ENCODE measurements around the gene RBM20. TPM values are rescaled to one million over a fixed set of nuclear protein-coding genes. Genes with fewer than 3 reads are reported as not detected.

RBM20 gene
- total RNA-seq, 2 donors from 2014 or later: 51.7 to 59.9 TPM

DNA sequence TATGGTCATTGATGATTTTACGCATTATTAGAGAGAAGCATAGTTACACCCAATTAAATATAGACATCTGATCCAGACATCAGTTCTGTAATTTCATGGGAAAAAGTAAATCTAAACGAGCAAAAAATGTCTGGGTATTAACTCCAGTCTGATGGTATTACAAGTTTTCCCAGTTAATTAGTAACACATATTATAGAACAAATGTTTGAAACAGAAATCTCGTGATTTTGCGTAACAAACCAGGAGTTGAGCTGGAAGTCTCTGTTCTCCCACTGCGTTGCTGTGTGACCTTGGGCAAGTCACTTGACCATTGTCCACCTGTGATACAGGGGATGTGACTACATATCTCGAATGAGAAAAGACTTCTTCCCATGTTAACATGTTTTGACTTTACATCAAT, 43.3 kb downstream of the RBM20 start:
- H3K27ac ChIP-seq: peak overlapping the region; percentile 74 to 90

DNA sequence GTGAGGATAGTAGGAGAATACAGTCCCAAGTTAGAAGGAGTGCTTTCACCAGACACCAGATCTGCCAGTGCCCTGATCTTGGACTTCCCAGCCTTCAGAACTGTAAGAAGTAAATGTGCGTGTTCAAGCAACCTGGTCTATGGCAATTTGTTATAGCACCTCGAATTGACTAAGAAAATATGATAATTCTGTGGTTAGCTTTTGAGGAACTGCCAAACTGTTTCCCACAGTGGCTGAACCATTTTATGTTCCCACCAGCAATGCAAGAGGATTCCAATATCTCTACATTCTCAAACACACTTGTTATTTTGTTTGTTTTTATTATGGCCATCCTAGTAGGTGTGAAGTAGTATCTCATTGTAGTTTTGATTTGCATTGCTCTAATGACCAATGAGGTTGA, 47.0 kb downstream of the RBM20 start:
- Histone ChIP-seq H3K36me3 (no peaks in the 10 kb centered on the region), H3K9me3 (peaks cover 0 to 15% of the 10 kb centered on the region in 2 donors), H3K27ac (peak overlapping the region in 1 of 2 donors; percentile 90), H3K27me3 (no peaks in the 10 kb centered on the region), H3K4me3 (no peak overlapping the region), H3K4me1 (peaks cover 0 to 9% of the 10 kb centered on the region in 2 donors)
- TF ChIP-seq, protein P1, sequence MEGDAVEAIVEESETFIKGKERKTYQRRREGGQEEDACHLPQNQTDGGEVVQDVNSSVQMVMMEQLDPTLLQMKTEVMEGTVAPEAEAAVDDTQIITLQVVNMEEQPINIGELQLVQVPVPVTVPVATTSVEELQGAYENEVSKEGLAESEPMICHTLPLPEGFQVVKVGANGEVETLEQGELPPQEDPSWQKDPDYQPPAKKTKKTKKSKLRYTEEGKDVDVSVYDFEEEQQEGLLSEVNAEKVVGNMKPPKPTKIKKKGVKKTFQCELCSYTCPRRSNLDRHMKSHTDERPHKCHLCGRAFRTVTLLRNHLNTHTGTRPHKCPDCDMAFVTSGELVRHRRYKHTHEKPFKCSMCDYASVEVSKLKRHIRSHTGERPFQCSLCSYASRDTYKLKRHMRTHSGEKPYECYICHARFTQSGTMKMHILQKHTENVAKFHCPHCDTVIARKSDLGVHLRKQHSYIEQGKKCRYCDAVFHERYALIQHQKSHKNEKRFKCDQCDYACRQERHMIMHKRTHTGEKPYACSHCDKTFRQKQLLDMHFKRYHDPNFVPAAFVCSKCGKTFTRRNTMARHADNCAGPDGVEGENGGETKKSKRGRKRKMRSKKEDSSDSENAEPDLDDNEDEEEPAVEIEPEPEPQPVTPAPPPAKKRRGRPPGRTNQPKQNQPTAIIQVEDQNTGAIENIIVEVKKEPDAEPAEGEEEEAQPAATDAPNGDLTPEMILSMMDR (IDR thresholded peaks at IDR 0.05): no peak
- no peak for DNase-seq (ENCODE audit: low spot score)

More for the DNA sequence above, 43.3 kb downstream of the RBM20 start:
- no peak overlapping the region for H3K4me3 ChIP-seq
- peaks cover 0 to 8% of the 10 kb centered on the region in 2 donors for H3K9me3 ChIP-seq
- peaks cover 0 to 20% of the 10 kb centered on the region in 2 donors for H3K4me1 ChIP-seq
- H3K27me3 ChIP-seq: no peaks in the 10 kb centered on the region
- no peaks in the 10 kb centered on the region for H3K36me3 ChIP-seq
- TF ChIP-seq, protein P1 (IDR thresholded peaks at IDR 0.05): no peak
- no peak for DNase-seq (ENCODE audit: low spot score)

DNA sequence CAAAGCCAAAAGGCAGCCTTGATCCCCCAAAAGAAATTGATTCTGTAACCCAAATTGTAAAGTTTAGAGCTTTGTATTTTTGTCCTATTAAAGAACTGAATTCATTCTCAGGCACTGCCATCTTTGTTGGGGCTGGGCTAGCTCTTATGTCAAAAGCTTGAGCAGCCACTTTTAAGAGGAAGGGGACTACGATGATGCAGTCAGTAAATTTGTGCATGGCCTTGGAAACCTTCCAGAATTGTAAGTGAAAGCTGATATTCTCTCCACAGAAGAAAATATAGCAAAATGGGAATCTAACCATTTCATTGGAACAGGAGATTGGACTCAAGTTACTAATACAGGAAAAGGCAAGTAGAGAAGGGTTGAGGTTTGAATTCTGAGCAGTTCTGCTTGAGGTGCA, 50.1 kb downstream of the RBM20 start:
- TF ChIP-seq, protein P1 (IDR thresholded peaks at IDR 0.05): no peak
- H3K27ac ChIP-seq: peak overlapping the region in 1 of 2 donors; percentile 86
- no peak for DNase-seq (ENCODE audit: low spot score)
- peaks cover 0 to 15% of the 10 kb centered on the region in 2 donors for H3K9me3 ChIP-seq
- no peaks in the 10 kb centered on the region for H3K27me3 ChIP-seq
- no peaks in the 10 kb centered on the region for H3K36me3 ChIP-seq
- H3K4me1 ChIP-seq: peaks cover 0 to 24% of the 10 kb centered on the region in 2 donors
- no peak overlapping the region for H3K4me3 ChIP-seq

DNA sequence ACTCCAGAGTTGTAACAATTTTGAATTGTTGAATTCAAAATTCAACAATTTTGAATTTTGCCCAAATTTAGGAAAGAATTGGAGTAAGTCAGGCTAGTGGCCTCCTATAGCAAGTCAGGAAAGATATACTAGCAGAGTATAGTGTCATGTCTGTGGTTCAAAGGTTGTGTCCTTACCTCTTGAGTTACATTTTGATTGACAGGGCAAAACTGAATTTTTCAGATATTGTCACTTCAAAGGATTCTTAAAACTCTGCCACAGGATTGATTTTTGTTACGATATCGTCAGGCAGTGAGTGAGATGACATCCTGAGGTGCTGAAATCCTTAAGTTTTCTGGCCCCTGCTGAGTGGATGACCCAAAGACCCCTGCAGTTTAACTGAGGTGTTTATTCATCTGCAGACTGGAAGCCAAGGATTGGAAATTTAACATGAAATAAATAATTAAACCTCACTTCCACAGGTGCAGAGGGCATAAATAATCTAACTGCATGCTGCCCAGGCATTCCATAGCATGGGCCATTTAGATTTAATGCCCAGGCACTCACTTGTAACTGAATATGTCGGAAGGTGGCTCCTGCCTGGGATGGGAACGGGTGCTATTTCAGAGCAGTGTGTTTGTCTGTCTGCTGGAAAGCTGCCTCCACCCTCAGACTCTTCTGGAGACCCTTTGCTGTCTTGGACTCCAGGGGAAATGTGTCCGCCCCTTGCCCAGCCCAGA, 50.8 kb downstream of the RBM20 start:
- H3K4me3 ChIP-seq: no peak overlapping the region
- TF ChIP-seq, protein P1 (IDR thresholded peaks at IDR 0.05): no peak
- H3K27me3 ChIP-seq: no peaks in the 10 kb centered on the region
- H3K36me3 ChIP-seq: no peaks in the 10 kb centered on the region
- H3K27ac ChIP-seq: peak overlapping the region; percentile 33 to 86
- no peak for DNase-seq (ENCODE audit: low spot score)
- peaks cover 0 to 15% of the 10 kb centered on the region in 2 donors for H3K9me3 ChIP-seq
- H3K4me1 ChIP-seq: peaks cover 0 to 24% of the 10 kb centered on the region in 2 donors

DNA sequence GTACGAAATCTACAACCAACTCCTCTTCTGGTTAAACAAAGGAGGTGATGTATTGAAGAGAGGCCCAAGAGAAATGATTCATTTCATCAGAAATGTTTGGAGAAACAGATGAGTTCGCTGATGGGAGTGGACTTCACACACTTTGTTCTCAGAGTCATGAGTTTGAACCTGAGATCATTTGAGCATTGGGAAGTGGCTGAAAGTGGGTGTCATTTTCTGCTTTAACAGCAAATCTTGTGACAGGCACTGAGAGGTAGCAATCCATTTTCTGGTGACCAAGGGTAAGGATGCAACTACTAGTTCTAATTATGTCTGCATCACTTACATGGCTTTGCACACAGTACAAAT, 51.4 kb downstream of the RBM20 start:
- Histone ChIP-seq H3K4me1 (peaks cover 0 to 29% of the 10 kb centered on the region in 2 donors), H3K27me3 (no peaks in the 10 kb centered on the region), H3K36me3 (no peaks in the 10 kb centered on the region), H3K27ac (peak overlapping the region; percentile 33 to 86), H3K9me3 (peaks cover 0 to 15% of the 10 kb centered on the region in 2 donors), H3K4me3 (no peak overlapping the region)
- TF ChIP-seq, protein P1 (IDR thresholded peaks at IDR 0.05): no peak
- DNase-seq (ENCODE audit: low spot score): no peak
